Measurements from ENCODE around the gene DLK1.

DLK1 gene

GRCh38 chr14:100715803-100716202 is 10.9 kb upstream of the DLK1 start:
- DNase-seq, result no peak

GRCh38 chr14:100717386-100717785 is 9.3 kb upstream of the DLK1 start:
- no peak for DNase-seq

- DNase-seq, result no peak
Measured at GRCh38 chr14:100719976-100720520, 6.6 kb upstream of the DLK1 start.

- no peak for DNase-seq
Measured at GRCh38 chr14:100721568-100721967, 5.1 kb upstream of the DLK1 start.

- no peak for DNase-seq
Measured at GRCh38 chr14:100722367-100722766, 4.3 kb upstream of the DLK1 start.

- no peak for DNase-seq
Measured at GRCh38 chr14:100723135-100723829, 3.4 kb upstream of the DLK1 start.

GRCh38 chr14:100723830-100724437 is 2.8 kb upstream of the DLK1 start:
- no peak for DNase-seq

- DNase-seq, result no peak
Measured at GRCh38 chr14:100724536-100724935, 2.2 kb upstream of the DLK1 start.

- no peak for DNase-seq
Measured at GRCh38 chr14:100725587-100726387, 905 bp upstream of the DLK1 start.

GRCh38 chr14:100727086-100727872 is 587 bp downstream of the DLK1 start:
- DNase-seq, result no peak

- DNase-seq, result no peak
Measured at GRCh38 chr14:100727873-100728240, 1.2 kb downstream of the DLK1 start.

- no peak for DNase-seq
Measured at GRCh38 chr14:100728962-100729361, 2.3 kb downstream of the DLK1 start.

GRCh38 chr14:100729982-100730381 is 3.3 kb downstream of the DLK1 start:
- DNase-seq, result no peak

GRCh38 chr14:100730581-100730980 is 3.9 kb downstream of the DLK1 start:
- no peak for DNase-seq

- DNase-seq, result no peak
Measured at GRCh38 chr14:100731011-100731670, 4.4 kb downstream of the DLK1 start.

GRCh38 chr14:100731846-100732765 is 5.4 kb downstream of the DLK1 start:
- DNase-seq, result no peak

- DNase-seq, result no peak
Measured at GRCh38 chr14:100732766-100733100, 6.0 kb downstream of the DLK1 start.

GRCh38 chr14:100733152-100733850 is 6.6 kb downstream of the DLK1 start:
- no peak for DNase-seq

- DNase-seq, result no peak
Measured at GRCh38 chr14:100734031-100734990, 7.6 kb downstream of the DLK1 start.

GRCh38 chr14:100735271-100735670 is 8.6 kb downstream of the DLK1 start:
- DNase-seq, result no peak

All from NCI-H1105 (cell line).